Kidney (tissue), 14 donors: ENCODE measurements around the gene OPN3. TPM values are rescaled to one million over a fixed set of nuclear protein-coding genes. Genes with fewer than 3 reads are reported as not detected.
A peak's percentile ranks its signal among the peaks of the same experiment; 100 is the strongest.

Experiments
- DNase-seq, 5 donors: peaks; one replicate each; pipeline ENCODE4 v3.0.0-alpha.2; 2013 to 2020
- FAIRE-seq: peaks from 2 replicates; lab custom pipeline; 2012; peaks lifted over from hg19 to GRCh38; lab: Jason Lieb, UNC
- H3K27ac ChIP-seq, 2 donors: one replicate each; pipeline ENCODE4 v1.7.0; 2013; ENCODE audit warnings: low read depth in 2 of 2, low read length in 2 of 2, inconsistent platforms in 1 of 2
- H3K27me3 ChIP-seq: one replicate; pipeline ENCODE4 v1.7.1; 2013; ENCODE audit warnings: low read length, inconsistent platforms; ENCODE audit not compliant: control insufficient read depth, insufficient read depth
- H3K36me3 ChIP-seq, 3 donors: one replicate each; pipeline versions ENCODE4 v1.7.0 to v1.7.1; 2013; ENCODE audit warnings: low read length in 3 of 3, control low read depth in 1 of 3, inconsistent platforms in 1 of 3; ENCODE audit not compliant: insufficient read depth in 3 of 3, control insufficient read depth in 2 of 3
- H3K4me1 ChIP-seq, 3 donors: one replicate each; pipeline versions ENCODE4 v1.7.0 to v1.7.1; 2013; ENCODE audit warnings: low read length in 3 of 3, inconsistent platforms in 1 of 3, low read depth in 1 of 3; ENCODE audit not compliant: control insufficient read depth in 2 of 3, insufficient read depth in 2 of 3
- H3K4me3 ChIP-seq, 3 donors: one replicate each; pipeline versions ENCODE4 v1.7.0 to v1.8.1; 2013; ENCODE audit warnings: low read length in 3 of 3, control low read depth in 1 of 3, inconsistent platforms in 1 of 3
- H3K9ac ChIP-seq, 3 donors: one replicate each; pipeline versions ENCODE4 v1.7.0 to v1.7.1; 2013; ENCODE audit warnings: low read length in 3 of 3, control low read depth in 1 of 3, inconsistent platforms in 1 of 3
- H3K9me3 ChIP-seq, 3 donors: one replicate each; pipeline versions ENCODE4 v1.7.0 to v1.7.1; 2013; ENCODE audit warnings: low read length in 3 of 3, control low read depth in 1 of 3, inconsistent platforms in 1 of 3; ENCODE audit not compliant: control insufficient read depth in 2 of 3, insufficient read depth in 1 of 3
- intact Hi-C: fragments of 100-400 bp; cut with DNase I; formaldehyde crosslinking; loops from one replicate; pipeline ENCODE4 v1.11.1; 2022
- polyA plus RNA-seq: library from polyadenylated mRNA; stranded (reverse); fragments of 350-450 nt; fragmentation: Illumina TruSeq; extraction: RNeasy Lipid Tissue Mini Kit (QIAGEN cat#74804); gene quantifications from one replicate; pipeline ENCODE4 v1.2.3, GENCODE V29; 2014; ENCODE audit warnings: low read depth, low replicate concordance; ENCODE audit not compliant: insufficient read depth
- total RNA-seq: library from RNA; stranded (reverse); fragmentation: NEBNext Ultra II Directional; extraction: Animal tissue kit (Norgen Biotek cat#: 25700); gene quantifications from one replicate; pipeline ENCODE4 v1.2.1, GENCODE V29; 2021
- TF ChIP-seq, protein P1 (sequence below): IDR thresholded peaks from 3 replicates; pipeline ENCODE4 v1.5.1; 2012; ENCODE audit warnings: mild to moderate bottlenecking, moderate library complexity, borderline replicate concordance; ENCODE audit not compliant: insufficient read depth; ENCODE audit errors: extremely low read depth
- donor health status: control.
- donor health status: control.
- donor health status: control.
- donor health status: control.
- donor health status: control.
- donor health status: DM: yes; HTN: yes; CAD: no.
- donor health status: Normal renal cell carcinoma (clear cell type).

Gene OPN3
- total and polyA plus RNA-seq, 2 donors from 2014 or later = 12.3 to 15.8 TPM

- DNase-seq (no peak), FAIRE-seq (no peak)
- H3K27me3 ChIP-seq = no peaks in the 10 kb centered on the region
- no peaks in the 10 kb centered on the region for H3K9me3 ChIP-seq
- no peak overlapping the region for H3K27ac ChIP-seq
- no peaks in the 10 kb centered on the region for H3K36me3 ChIP-seq
- intact Hi-C loops = no loop called here
- H3K9ac ChIP-seq = no peak overlapping the region
- TF ChIP-seq, protein P1, sequence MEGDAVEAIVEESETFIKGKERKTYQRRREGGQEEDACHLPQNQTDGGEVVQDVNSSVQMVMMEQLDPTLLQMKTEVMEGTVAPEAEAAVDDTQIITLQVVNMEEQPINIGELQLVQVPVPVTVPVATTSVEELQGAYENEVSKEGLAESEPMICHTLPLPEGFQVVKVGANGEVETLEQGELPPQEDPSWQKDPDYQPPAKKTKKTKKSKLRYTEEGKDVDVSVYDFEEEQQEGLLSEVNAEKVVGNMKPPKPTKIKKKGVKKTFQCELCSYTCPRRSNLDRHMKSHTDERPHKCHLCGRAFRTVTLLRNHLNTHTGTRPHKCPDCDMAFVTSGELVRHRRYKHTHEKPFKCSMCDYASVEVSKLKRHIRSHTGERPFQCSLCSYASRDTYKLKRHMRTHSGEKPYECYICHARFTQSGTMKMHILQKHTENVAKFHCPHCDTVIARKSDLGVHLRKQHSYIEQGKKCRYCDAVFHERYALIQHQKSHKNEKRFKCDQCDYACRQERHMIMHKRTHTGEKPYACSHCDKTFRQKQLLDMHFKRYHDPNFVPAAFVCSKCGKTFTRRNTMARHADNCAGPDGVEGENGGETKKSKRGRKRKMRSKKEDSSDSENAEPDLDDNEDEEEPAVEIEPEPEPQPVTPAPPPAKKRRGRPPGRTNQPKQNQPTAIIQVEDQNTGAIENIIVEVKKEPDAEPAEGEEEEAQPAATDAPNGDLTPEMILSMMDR = no peak
- H3K4me3 ChIP-seq = no peak overlapping the region
- H3K4me1 ChIP-seq = peaks cover 0 to 5% (median 0%) of the 10 kb centered on the region in 3 donors
These were observed 28.4 kb downstream of the OPN3 start for GRCh38 chr1:241611736-241612135.

DNA sequence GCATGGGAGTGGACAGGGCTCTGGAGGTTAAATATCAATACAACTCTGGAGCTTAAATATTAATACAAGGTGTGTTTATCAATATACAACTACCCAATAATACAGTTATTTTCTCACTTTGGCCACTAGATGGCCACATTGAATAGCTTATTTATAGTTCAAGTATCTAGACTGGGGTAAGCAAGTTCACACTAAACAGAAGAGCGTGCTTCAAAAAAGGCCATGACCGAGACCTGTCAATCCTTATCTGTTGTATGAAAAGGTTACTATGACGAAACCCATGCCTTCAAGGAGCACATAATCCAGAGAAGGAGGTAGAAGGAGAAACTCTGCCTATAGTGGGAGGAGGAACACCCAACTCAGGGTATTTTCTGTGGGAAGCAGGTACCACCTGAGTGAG, 29.1 kb downstream of the OPN3 start:
- H3K36me3 ChIP-seq = no peaks in the 10 kb centered on the region
- no peak overlapping the region for H3K27ac ChIP-seq
- FAIRE-seq (no peak), DNase-seq (peak in 2 of 5 donors; percentile 58 to 86)
- H3K4me1 ChIP-seq = peaks cover 0 to 5% (median 0%) of the 10 kb centered on the region in 3 donors
- peak overlapping the region in 1 of 3 donors; percentile 37 for H3K9ac ChIP-seq
- H3K27me3 ChIP-seq = no peaks in the 10 kb centered on the region
- no peak overlapping the region for H3K4me3 ChIP-seq
- TF ChIP-seq, protein P1 = peak; percentile 69
- no peaks in the 10 kb centered on the region for H3K9me3 ChIP-seq
- intact Hi-C loops = no loop called here

DNA sequence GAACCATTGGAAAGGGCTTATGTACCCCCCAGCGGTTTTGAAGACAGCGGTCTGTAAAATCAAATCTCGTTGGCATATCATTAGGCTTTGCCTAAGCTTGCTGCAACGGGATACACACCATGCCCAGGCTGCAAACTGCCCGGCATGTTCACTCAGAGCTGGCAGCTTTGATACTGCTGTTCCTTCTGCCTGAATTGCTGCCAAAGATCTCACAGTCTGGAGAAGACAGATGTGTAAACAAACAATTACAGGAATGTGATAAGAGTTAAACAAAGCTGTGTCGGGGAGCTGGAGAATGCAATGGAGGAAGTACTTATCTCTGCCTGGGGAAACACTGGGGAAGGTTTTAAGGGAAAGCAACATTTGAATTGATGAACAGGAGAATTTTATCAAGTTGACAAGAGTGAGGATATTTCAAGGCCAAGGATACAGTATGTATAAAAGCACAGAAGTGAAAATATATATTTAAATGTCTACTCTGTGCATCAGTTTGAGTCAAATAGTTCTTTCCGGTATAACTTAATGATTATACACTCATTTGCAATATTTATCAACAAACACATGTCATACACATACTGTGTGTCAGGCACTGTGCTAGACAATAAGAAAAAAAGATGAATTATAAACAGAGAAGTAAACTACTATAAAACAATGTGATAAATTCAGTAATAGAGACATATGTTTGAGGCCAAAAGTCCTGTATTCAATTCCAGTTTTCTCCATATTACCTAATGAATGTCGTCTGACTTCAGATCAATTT, 29.9 kb downstream of the OPN3 start:
- intact Hi-C loops = no loop called here
- Histone ChIP-seq H3K9me3 (no peaks in the 10 kb centered on the region), H3K27ac (no peak overlapping the region), H3K4me3 (no peak overlapping the region), H3K27me3 (no peaks in the 10 kb centered on the region), H3K9ac (no peak overlapping the region), H3K36me3 (no peaks in the 10 kb centered on the region), H3K4me1 (peaks cover 0 to 2% (median 0%) of the 10 kb centered on the region in 3 donors)
- TF ChIP-seq, protein P1 = no peak
- DNase-seq (peak in 1 of 5 donors; percentile 51), FAIRE-seq (no peak)
